Mesothelial cell of epicardium (in vitro differentiated cells): ENCODE data around the gene HACD2. TPM values are rescaled to one million over a fixed set of nuclear protein-coding genes. Genes with fewer than 3 reads are reported as not detected.

ENCODE experiments used
- DNase-seq, 2 experiments: peaks; one replicate each; pipeline ENCODE4 v3.0.0; 2021; ENCODE audit warnings: low spot score in 2 of 2; ENCODE audit not compliant: unreplicated experiment in 2 of 2
- H3K27ac Mint-ChIP-seq: 2 replicates; pipeline ENCODE4 v1.8.0; 2021; ENCODE audit warnings: mixed read lengths
- H3K27me3 Mint-ChIP-seq: 2 replicates; pipeline ENCODE4 v1.8.0; 2021; ENCODE audit warnings: low read depth, mixed read lengths
- H3K36me3 Mint-ChIP-seq: 2 replicates; pipeline ENCODE4 v1.8.0; 2021; ENCODE audit warnings: mixed read lengths
- H3K4me1 Mint-ChIP-seq: 2 replicates; pipeline ENCODE4 v1.8.0; 2021; ENCODE audit warnings: mixed read lengths
- H3K4me3 Mint-ChIP-seq: 2 replicates; pipeline ENCODE4 v1.8.0; 2021; ENCODE audit warnings: mild to moderate bottlenecking, moderate library complexity, mixed read lengths
- H3K9me3 Mint-ChIP-seq: 2 replicates; pipeline ENCODE4 v1.8.0; 2021; ENCODE audit warnings: mixed read lengths
- CTCF ChIP-seq: fragments of 200-600 bp; sonication (generic); IDR thresholded peaks from one replicate; pipeline ENCODE4 v1.5.0; 2021; ENCODE audit warnings: antibody characterized with exemption; ENCODE audit not compliant: unreplicated experiment
- total RNA-seq: library from RNA; stranded (reverse); gene quantifications from 3 replicates; pipeline ENCODE4 v1.2.1, GENCODE V29; 2021

HACD2 gene
- total RNA-seq, 1 donor from 2014 or later = 22.9 TPM

- Mint-ChIP-seq H3K4me1 (peaks cover 18% of the 10 kb centered on the region), H3K27ac (no peak overlapping the region), H3K9me3 (no peaks in the 10 kb centered on the region), H3K4me3 (no peak overlapping the region), H3K27me3 (no peaks in the 10 kb centered on the region), H3K36me3 (peaks cover 9% of the 10 kb centered on the region)
- DNase-seq = no peak
- TF ChIP-seq CTCF = no peak
These were observed 44.3 kb upstream of the HACD2 start for GRCh38 chr3:123628996-123629746.

GRCh38 chr3:123627673-123628670 lies 43.1 kb upstream of the HACD2 start:
- H3K4me1 Mint-ChIP-seq = peaks cover 15% of the 10 kb centered on the region
- no peak for TF ChIP-seq CTCF

GRCh38 chr3:123626881-123627280 lies 42.0 kb upstream of the HACD2 start:
- Mint-ChIP-seq H3K4me3 (no peak overlapping the region), H3K27me3 (no peaks in the 10 kb centered on the region), H3K27ac (no peak overlapping the region), H3K4me1 (peaks cover 10% of the 10 kb centered on the region), H3K9me3 (no peaks in the 10 kb centered on the region), H3K36me3 (peaks cover 7% of the 10 kb centered on the region)
- no peak for DNase-seq
- no peak for TF ChIP-seq CTCF

More at GRCh38 chr3:123627673-123628670, 43.1 kb upstream of the HACD2 start:
- Mint-ChIP-seq H3K4me3 (no peak overlapping the region), H3K9me3 (no peaks in the 10 kb centered on the region), H3K27ac (no peak overlapping the region), H3K27me3 (no peaks in the 10 kb centered on the region), H3K36me3 (peaks cover 9% of the 10 kb centered on the region)
- no peak for DNase-seq

- Mint-ChIP-seq H3K4me1 (peaks cover 25% of the 10 kb centered on the region), H3K9me3 (no peaks in the 10 kb centered on the region), H3K36me3 (peaks cover 2% of the 10 kb centered on the region), H3K27ac (no peak overlapping the region), H3K4me3 (no peak overlapping the region), H3K27me3 (no peaks in the 10 kb centered on the region)
- no peak for DNase-seq
- no peak for TF ChIP-seq CTCF
These were observed 39.4 kb upstream of the HACD2 start for GRCh38 chr3:123624302-123624701.

- no peaks in the 10 kb centered on the region for H3K36me3 Mint-ChIP-seq
- no peak overlapping the region for H3K27ac Mint-ChIP-seq
- H3K27me3 Mint-ChIP-seq = no peaks in the 10 kb centered on the region
- H3K4me3 Mint-ChIP-seq = no peak overlapping the region
- peaks cover 33% of the 10 kb centered on the region for H3K4me1 Mint-ChIP-seq
- no peaks in the 10 kb centered on the region for H3K9me3 Mint-ChIP-seq
- no peak for TF ChIP-seq CTCF
- no peak for DNase-seq
These were observed 38.6 kb upstream of the HACD2 start for GRCh38 chr3:123623346-123623880.
